ENCODE results near the gene DDX11. TPM values are rescaled to one million over a fixed set of nuclear protein-coding genes. Genes with fewer than 3 reads are reported as not detected.

The DDX11 gene
- total and polyA plus RNA-seq, 2 of the 4 experiments (the other 2 are of a cell fraction): 10.8 to 17.6 TPM

GRCh38 chr12:31105668-31106067 is 32.0 kb downstream of the DDX11 start:
- Histone ChIP-seq H3K18ac (ENCODE audit: low read depth, low read length) (no peak overlapping the region), H3K4me3 (ENCODE audit: insufficient read depth, low read depth, low read length) (no peak overlapping the region), H3K4me2 (ENCODE audit: low read depth, low read length) (no peak overlapping the region), H4K20me1 (ENCODE audit: insufficient read depth, low read length) (no peaks in the 10 kb centered on the region), H4K91ac (ENCODE audit: insufficient read depth, low read depth, low read length) (no peak overlapping the region), H3K14ac (replicated peaks; ENCODE audit: low read depth, low read length) (no peak overlapping the region), H3K9ac (ENCODE audit: low read depth, low read length) (no peak overlapping the region), H3K79me1 (ENCODE audit: low read depth in 1 of 2, low read length in 2 of 2) (no peaks in the 10 kb centered on the region), H2AK9ac (replicated peaks; ENCODE audit: low read depth, low read length, poor library complexity) (no peak overlapping the region), H4K5ac (ENCODE audit: low read depth, low read length) (no peak overlapping the region), H2BK120ac (ENCODE audit: low read depth, low read length) (no peak overlapping the region), H2BK5ac (ENCODE audit: low read depth, low read length, poor library complexity, severe bottlenecking) (no peak overlapping the region), H2BK20ac (ENCODE audit: low read depth, low read length) (no peak overlapping the region), H2BK15ac (ENCODE audit: low read depth, low read length) (no peak overlapping the region), H3K4me1 (ENCODE audit: control insufficient read depth, insufficient read depth, low read length) (no peaks in the 10 kb centered on the region), H3K4ac (ENCODE audit: low read depth, low read length) (no peak overlapping the region), H3K27ac (ENCODE audit: insufficient read depth, low read length) (no peak overlapping the region), H2AFZ (replicated peaks; ENCODE audit: low read length, poor library complexity) (no peak overlapping the region), H3K36me3 (ENCODE audit: control insufficient read depth, insufficient read depth, low read length) (no peaks in the 10 kb centered on the region), H3K9me1 (ENCODE audit: insufficient read depth, low read length) (no peaks in the 10 kb centered on the region), H2AK5ac (ENCODE audit: low read depth, low read length) (no peak overlapping the region), H3K23ac (ENCODE audit: low read depth, low read length) (no peak overlapping the region), H3K27me3 (ENCODE audit: control insufficient read depth, insufficient read depth, low read length) (no peaks in the 10 kb centered on the region), H3K56ac (ENCODE audit: extremely low read depth, insufficient read depth, low read length) (no peak overlapping the region), H4K8ac (ENCODE audit: low read depth in 2 of 2, low read length in 2 of 2) (no peak overlapping the region), H3K9me3 (ENCODE audit: control insufficient read depth, insufficient read depth, low read length) (no peaks in the 10 kb centered on the region)
- TF ChIP-seq, protein P1, sequence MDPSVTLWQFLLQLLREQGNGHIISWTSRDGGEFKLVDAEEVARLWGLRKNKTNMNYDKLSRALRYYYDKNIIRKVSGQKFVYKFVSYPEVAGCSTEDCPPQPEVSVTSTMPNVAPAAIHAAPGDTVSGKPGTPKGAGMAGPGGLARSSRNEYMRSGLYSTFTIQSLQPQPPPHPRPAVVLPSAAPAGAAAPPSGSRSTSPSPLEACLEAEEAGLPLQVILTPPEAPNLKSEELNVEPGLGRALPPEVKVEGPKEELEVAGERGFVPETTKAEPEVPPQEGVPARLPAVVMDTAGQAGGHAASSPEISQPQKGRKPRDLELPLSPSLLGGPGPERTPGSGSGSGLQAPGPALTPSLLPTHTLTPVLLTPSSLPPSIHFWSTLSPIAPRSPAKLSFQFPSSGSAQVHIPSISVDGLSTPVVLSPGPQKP (IDR thresholded peaks at IDR 0.05; ENCODE audit: borderline replicate concordance, low read depth, low read length): no peak
- TF ChIP-seq POLR2A (IDR thresholded peaks at IDR 0.05; ENCODE audit: low read depth, low read length): no peak
- no peak for TF ChIP-seq MAFK (IDR thresholded peaks at IDR 0.05; ENCODE audit: low read depth, low read length)
- in situ Hi-C loops (cut with MboI; ENCODE audit: low sequenced_read_pairs) (no loop called here), dilution Hi-C loops (cut with HindIII; ENCODE audit: low sequenced_read_pairs, unreplicated experiment) (no loop called here), intact Hi-C loops (cut with micrococcal nuclease) (no loop called here)
- ChIA-PET POLR2A (ENCODE audit: unreplicated experiment) (no interaction called here), CTCF (no interaction called here)
- no TSS peak for BruUV-seq (replicated peaks)
- no peak for ATAC-seq (ENCODE audit: low read depth)
- DNase-seq: no peak
- WGBS, 2 experiments (ENCODE audit: extremely low coverage in 2 of 2, insufficient read length in 1 of 2): no CpG with 5 or more reads among the region's 8 CpGs

Data from IMR-90 (cell line).